Right atrium auricular region (tissue), 2 donors: ENCODE data around the gene ADCY2. TPM values are rescaled to one million over a fixed set of nuclear protein-coding genes. Genes with fewer than 3 reads are reported as not detected.
A peak's percentile ranks its signal among the peaks of the same experiment; 100 is the strongest.

ENCODE experiments used
- DNase-seq: peaks from one replicate; pipeline ENCODE4 v3.0.0-alpha.2; 2019; ENCODE audit warnings: low spot score
- H3K27ac ChIP-seq, 2 donors: fragments of 200-600 bp; sonication (generic); 1 replicate in 1 of 2; 2 replicates in 1 of 2; pipeline ENCODE4 v1.5.1; 2016 to 2019
- H3K27me3 ChIP-seq, 2 donors: fragments of 200-600 bp; sonication (generic); one replicate each; pipeline versions ENCODE4 v1.5.1 to v1.6.0; 2017 to 2019
- H3K36me3 ChIP-seq: fragments of 200-600 bp; sonication (generic); one replicate; pipeline ENCODE4 v1.5.1; 2016
- H3K4me1 ChIP-seq, 2 donors: fragments of 200-600 bp; sonication (generic); one replicate each; pipeline versions ENCODE4 v1.5.1 to v1.6.0; 2017 to 2019
- H3K4me3 ChIP-seq, 2 donors: fragments of 200-600 bp; sonication (generic); 1 replicate in 1 of 2; 2 replicates in 1 of 2; pipeline ENCODE4 v1.5.1; 2017 to 2019; ENCODE audit warnings: mild to moderate bottlenecking in 1 of 2, moderate library complexity in 1 of 2
- H3K9me3 ChIP-seq, 2 donors: fragments of 200-600 bp; sonication (generic); one replicate each; pipeline ENCODE4 v1.5.1; 2019
- CTCF ChIP-seq, 2 donors: fragments of 200-600 bp; sonication (generic); IDR thresholded peaks; one replicate each; pipeline ENCODE4 v1.5.1; 2019; ENCODE audit warnings: antibody characterized with exemption in 2 of 2
- total RNA-seq, 2 donors: library from RNA; depleted of rRNA; stranded (reverse); fragments of >200 nt; gene quantifications; one replicate each; pipeline ENCODE4 v1.1.0, GENCODE V29; 2016

The ADCY2 gene
- total RNA-seq, 2 donors from 2014 or later: 3.3 TPM; not detected in 1

GRCh38 chr5:7857361-7857760, 461.4 kb downstream of the ADCY2 start:
- DNase-seq: no peak
- H3K4me3 ChIP-seq: no peak overlapping the region
- H3K27me3 ChIP-seq: no peaks in the 10 kb centered on the region
- no peak for TF ChIP-seq CTCF (IDR thresholded peaks at IDR 0.05)
- H3K9me3 ChIP-seq: no peaks in the 10 kb centered on the region
- H3K36me3 ChIP-seq: peaks cover 20% of the 10 kb centered on the region
- H3K27ac ChIP-seq: no peak overlapping the region
- H3K4me1 ChIP-seq: peaks cover 0 to under 1% of the 10 kb centered on the region in 2 donors

GRCh38 chr5:7857926-7858632, 462.1 kb downstream of the ADCY2 start:
- Histone ChIP-seq H3K36me3 (peaks cover 20% of the 10 kb centered on the region), H3K27me3 (no peaks in the 10 kb centered on the region), H3K27ac (no peak overlapping the region), H3K4me3 (no peak overlapping the region), H3K4me1 (no peaks in the 10 kb centered on the region), H3K9me3 (no peaks in the 10 kb centered on the region)
- no peak for DNase-seq
- no peak for TF ChIP-seq CTCF (IDR thresholded peaks at IDR 0.05)

GRCh38 chr5:7866196-7866595, 470.3 kb downstream of the ADCY2 start:
- Histone ChIP-seq H3K27ac (no peak overlapping the region), H3K9me3 (no peaks in the 10 kb centered on the region), H3K36me3 (no peaks in the 10 kb centered on the region), H3K4me1 (peaks cover 0 to 23% of the 10 kb centered on the region in 2 donors), H3K4me3 (no peak overlapping the region), H3K27me3 (no peaks in the 10 kb centered on the region)
- TF ChIP-seq CTCF (IDR thresholded peaks at IDR 0.05): no peak
- DNase-seq: no peak

GRCh38 chr5:7867260-7867659, 471.3 kb downstream of the ADCY2 start:
- Histone ChIP-seq H3K9me3 (no peaks in the 10 kb centered on the region), H3K36me3 (no peaks in the 10 kb centered on the region), H3K4me1 (peaks cover 0 to 30% of the 10 kb centered on the region in 2 donors), H3K27me3 (no peaks in the 10 kb centered on the region), H3K4me3 (no peak overlapping the region), H3K27ac (no peak overlapping the region)
- DNase-seq: no peak
- no peak for TF ChIP-seq CTCF (IDR thresholded peaks at IDR 0.05)

GRCh38 chr5:7868427-7868772, 472.5 kb downstream of the ADCY2 start:
- Histone ChIP-seq H3K4me3 (peak overlapping the region; percentile 96 to 100), H3K27ac (peak overlapping the region; percentile 82 to 87), H3K36me3 (no peaks in the 10 kb centered on the region), H3K9me3 (no peaks in the 10 kb centered on the region), H3K27me3 (no peaks in the 10 kb centered on the region), H3K4me1 (peaks cover 0 to 30% of the 10 kb centered on the region in 2 donors)
- DNase-seq: no peak
- no peak for TF ChIP-seq CTCF (IDR thresholded peaks at IDR 0.05)
